HL-60/S4 treated with retinoic acid at 250 ng/mL for 4 days and 3 days (cell line): ENCODE results near the gene GAB2.

Experiments used
- in situ Hi-C: fragments of 300-500 bp; cut with MboI; formaldehyde crosslinking; loops from 2 replicates; pipeline ENCODE4 v1.7.0; 2022; ENCODE audit warnings: low sequenced_read_pairs

The GAB2 gene

DNA sequence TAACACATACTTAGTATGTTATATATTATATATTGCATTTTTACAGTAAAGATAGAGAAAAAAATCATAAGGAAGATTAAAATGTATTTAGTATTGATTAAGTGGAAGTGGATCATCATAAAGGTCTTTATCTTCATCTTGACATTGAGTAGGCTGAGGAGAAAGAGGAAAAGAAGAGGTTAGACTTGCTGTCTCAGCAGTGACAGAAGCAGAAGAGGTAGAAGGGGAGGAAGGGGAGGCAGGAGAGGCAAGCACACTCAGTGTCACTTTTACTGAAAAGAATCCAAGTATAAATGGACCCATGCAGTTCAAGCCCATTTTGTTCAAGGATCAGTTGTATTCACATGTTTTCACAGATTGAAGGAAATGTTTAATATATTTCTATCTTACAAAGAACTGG, 69.7 kb downstream of the GAB2 start:
- in situ Hi-C loops = no loop called here

DNA sequence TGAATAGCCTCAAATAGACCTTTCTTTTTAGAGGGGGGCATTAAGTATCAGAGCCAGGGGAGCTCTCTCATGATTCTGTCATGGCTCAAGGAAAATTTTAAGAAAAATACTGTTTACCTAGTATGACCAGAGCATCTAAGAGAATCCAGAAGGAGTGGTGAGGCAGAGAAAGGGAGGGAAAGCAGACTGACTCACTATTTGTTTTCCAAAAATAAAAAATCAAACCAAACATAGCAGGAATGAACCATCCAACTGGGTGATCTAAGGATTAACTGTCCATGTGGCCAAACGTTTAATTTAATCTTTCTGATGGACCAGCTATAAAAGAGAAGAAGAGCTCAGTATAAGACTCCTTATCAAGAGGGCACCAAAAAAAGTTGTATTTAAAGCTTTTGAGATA, 70.8 kb downstream of the GAB2 start:
- in situ Hi-C loops = no loop called here

DNA sequence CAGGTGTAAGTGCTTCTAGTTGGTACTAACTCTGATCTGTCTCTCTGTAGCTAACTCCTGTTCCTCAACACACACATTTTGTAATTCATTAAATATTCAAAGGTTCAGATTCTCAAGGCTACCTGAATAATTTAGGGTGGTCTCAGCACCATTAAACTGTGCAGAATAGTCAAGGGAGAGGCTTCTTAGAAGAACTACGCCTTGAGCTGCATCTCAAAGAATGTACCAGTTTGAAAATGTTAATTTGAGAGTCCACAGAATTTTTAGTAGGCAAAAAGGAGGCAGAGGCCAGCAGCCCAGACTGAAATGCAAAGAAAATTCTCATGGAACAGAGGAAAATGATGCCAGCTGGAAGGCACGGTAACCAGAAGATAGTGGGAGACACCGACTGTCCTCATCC, 72.2 kb downstream of the GAB2 start:
- in situ Hi-C loops = no loop called here

DNA sequence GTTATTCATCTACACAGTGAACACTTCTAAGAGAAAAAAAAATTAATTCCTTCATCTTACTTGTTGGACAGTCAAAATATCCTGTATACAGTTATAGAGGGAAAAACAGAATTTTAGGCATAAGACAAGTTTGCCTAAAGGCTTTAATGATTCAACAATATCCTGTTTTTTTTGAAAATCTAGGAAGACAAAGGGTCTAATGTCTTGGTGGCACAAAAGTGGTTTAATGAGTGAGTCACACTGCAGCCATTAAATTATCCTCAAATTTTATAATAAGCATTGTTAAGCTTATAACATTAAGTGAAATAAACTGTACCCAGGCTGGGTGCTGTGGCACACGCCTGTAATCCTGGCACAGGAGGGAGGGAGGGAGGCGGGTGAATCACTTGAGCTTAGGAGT, 72.9 kb downstream of the GAB2 start:
- in situ Hi-C loops = no loop called here

DNA sequence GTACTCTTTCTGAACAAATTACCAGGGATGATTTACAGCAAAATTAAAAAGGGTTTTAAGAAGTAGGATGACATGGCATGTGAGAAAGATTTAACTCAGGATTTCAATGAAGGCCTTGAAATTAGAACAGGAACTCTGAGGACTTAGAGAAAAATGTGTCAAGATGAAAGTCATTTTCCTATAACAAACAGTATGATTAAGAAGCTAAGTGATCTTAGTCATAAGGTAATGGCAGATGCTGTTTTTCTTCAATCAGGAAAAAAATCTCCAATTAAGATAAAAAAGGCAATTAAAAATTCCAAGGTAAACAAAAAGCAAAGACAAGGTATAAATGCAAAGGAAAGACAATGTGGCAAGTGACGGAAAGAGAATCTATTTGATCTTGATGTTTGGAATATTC, 73.5 kb downstream of the GAB2 start:
- in situ Hi-C loops = no loop called here

DNA sequence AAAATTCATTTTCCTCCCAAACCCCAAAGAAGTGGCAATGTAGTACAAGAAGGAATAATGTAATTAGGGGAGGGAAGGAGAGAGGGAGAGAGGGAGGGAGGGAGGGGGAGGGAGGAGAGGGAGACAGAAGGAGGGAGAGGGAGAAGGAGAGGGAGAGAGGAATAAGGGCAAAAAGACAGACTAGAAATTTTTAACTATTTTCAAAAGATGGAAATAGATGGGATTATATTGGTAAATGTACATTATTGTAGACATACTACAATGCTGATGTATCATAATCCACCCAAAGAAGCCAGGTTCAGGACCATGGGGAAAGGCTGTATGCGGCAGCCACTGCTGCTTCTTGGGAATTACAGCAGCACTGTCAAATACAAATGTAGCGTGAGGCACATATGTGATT, 74.3 kb downstream of the GAB2 start:
- in situ Hi-C loops = no loop called here

DNA sequence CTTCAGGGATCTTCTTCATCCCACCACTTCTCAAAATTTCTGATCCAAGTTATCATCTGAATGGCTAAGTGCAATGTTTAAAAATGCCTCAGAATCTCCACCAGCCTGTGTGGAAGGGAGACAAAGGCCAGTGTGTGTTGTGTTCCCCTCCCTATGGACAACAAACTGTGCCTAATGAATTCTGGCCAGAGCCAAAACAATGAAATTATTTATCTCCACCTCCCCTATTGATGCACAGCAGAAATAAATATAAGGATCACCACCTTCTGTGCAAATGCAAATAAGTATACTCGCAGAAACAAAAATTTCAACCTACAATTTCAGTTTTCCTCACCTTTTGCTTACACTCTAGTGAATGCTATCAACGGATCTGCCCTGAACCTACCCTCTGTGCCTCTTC, 75.8 kb downstream of the GAB2 start:
- in situ Hi-C loops = no loop called here

- in situ Hi-C loops = no loop called here
These were observed 77.1 kb downstream of the GAB2 start for GRCh38 chr11:78340530-78340929.

DNA sequence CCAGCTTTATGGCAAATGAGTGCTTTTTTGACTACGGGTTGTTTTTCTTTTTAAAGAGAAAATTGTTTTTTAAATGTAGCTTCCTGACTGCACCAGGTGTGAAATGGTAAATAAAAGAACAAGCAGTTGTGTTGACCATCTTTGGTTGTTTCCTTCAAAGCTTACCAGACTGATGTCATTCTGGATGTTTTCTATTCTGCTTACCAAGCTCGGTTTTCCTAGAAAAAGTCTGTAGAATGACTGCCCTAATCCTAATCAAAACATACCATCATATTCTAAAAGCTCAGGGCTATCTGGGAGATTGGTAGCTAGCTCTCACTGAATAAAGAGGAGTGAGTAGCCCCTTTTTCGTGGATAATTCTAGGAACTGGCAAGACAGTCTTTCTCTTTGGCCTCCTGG, 77.7 kb downstream of the GAB2 start:
- in situ Hi-C loops = no loop called here

DNA sequence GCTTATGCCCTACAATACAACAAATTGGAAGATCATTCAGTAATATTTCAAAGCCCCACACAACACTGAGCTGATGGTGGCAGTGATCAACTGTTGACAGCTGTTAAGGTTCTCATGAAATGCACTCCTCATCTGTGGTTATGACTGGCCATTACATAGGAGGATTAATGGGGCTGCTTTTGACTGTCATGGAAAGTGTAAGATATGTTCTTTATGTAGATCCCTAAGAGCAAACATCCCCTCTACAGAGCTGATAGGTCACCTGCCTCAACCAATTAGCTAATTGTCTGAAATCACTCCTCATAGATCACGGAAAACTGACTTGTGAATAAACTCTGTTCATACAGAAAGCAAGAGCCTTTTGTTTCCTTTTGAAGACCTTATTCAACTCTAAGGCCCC, 78.1 kb downstream of the GAB2 start:
- in situ Hi-C loops = no loop called here

DNA sequence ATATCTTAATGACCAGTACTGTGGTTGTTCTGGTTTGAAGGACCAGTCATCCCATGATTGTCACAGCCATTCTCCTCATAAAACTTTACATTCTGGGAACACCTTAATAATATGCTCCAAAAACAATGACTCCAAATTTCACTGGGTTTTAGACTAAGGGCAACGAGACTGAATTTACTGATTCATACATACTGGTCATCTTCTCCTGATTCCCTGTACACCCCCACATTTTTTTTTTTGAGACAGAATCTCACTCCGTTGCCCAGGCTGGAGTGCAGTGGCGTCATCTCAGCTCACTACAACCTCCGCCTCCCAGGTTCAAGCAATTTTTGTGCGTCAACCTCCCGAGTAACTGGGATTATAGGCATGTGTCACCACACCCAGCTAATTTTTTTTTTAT, 78.9 kb downstream of the GAB2 start:
- in situ Hi-C loops = no loop called here

DNA sequence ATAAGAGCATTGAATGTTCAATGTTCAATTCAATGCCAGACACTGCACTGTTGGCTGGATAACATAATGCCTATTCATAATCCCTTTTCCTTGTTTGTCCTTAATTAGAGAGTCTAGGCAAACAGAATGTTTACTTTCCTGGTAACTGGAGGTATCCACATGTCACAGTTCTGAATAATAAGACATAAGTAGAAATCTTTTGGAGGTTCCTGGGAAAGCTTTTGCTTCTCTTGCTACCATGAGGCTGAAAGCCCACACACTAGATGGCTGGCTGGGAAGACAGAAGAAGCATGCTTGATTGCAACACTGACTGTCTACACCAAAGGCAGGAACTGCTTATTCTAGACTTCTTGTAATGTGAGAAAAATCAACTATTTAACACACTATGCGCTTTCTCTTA, 79.5 kb downstream of the GAB2 start:
- in situ Hi-C loops = no loop called here

DNA sequence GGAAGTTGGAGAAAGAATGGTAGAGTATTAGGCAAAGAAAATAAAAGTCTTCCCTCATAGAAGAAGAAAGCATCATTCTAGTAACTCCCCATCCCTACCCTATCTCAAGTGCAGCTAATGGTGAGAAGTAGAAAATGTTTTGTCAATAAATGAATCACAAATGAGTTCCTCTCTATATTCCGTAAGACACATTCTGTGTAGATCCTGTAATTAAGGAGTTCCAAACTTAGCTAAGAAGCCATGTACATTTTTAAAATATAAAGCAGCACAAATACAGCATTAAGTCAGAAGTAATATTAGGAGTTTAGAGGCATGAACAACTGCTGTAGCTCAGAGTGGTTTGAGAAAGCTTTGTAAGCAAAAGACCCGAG, 80.1 kb downstream of the GAB2 start:
- in situ Hi-C loops = no loop called here

DNA sequence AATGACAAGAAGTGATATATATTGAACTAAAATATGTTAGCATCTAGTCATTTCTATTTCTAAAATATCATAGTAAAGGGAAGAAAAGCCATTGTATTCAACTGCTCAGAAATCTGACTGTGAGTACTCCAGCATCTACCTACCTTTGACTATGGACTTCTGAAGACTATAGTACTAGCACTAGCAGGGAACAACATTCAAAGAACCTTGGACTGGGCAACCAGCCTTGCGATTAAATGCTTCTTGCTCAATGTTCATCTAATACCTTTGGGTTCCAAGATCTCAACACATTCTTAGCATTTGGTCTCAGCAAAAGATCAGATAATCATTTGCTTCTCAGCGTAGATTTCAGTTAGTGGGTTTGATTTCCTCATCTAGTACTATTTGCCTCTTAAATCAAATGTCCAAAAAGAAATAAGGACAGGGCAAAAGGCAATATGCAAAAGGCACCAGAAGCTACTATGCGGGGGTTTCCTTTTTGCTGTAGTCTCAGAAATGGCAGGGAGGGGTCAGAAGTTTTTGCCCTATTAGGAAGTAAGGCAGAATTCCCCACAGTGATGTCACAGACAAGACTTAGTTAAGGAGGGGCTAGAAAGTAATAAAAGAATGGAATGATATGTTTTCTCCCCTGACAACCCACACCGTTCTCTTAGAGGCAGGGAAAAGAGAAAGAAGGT, 80.6 kb downstream of the GAB2 start:
- in situ Hi-C loops = no loop called here

- in situ Hi-C loops = no loop called here
These were observed 83.5 kb downstream of the GAB2 start for GRCh38 chr11:78334109-78334508.

DNA sequence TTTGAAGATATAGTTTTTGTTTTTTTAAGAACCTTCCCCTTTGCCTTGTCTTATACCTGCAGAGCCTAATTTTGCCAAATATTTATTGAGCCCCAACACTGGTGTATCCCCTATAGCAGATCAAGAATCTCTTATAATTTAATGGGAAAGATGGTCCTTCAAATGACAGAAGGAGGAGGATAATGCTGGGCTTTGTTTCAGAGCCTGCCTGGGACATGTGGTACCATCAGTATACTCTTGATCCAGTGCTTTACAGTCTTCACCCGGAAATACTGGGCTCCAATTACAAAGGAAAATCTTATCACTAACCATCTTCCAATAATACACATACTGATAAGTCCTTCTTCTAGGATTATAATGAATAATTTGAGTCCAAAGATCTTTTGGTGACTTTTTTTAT, 84.7 kb downstream of the GAB2 start:
- in situ Hi-C loops = no loop called here

DNA sequence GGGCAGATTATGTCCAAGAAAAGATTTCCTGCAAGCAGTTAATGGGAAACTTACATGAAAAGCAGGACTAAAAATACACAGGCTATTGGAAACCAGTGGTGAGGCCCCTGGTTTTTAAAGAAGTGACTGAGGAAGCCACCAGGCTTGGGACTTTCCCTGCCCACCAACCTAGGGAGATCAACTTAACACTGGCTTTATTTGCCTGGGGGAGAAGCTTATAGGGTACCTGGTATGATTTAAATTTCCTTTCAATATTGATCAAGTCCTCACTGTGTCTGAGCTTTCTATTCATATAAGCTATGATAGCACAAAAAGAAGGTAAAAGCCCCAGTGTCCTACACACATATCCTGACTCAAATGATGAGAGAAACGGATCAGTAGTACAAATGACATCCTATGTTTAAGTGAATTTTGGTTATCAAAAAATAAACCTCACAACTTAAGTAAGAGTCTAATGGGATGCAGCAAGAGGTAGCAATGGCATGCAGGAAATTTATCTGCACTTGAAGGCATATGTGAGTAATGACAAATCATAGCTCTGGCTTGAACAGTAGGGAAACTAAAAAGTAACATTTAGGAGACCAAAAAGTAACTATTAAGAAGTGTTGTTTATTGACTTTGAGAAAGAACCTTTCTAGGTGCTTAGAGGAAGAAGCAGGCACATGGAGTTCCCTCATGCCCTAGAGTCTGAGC, 85.3 kb downstream of the GAB2 start:
- in situ Hi-C loops = no loop called here

DNA sequence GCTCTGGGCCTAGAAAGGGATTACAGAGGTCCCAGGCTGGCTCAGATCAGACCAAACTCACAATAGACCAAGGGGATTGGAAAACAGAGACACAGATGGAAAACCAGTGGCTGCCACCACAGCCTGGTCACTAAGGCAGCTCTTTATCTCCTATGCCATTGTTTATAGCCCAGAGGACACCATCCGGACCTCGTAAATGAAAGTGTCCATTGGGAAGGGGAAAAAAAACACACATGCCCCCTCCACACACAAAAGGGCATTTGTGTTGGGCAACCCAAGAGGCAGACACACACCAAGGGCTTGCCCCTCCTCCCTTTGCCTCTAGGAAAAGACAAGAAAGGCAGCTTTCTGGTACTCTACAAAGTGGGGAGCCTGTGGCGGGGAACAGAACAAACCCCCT, 85.9 kb downstream of the GAB2 start:
- in situ Hi-C loops = no loop called here

- in situ Hi-C loops = no loop called here
These were observed 87.3 kb downstream of the GAB2 start for GRCh38 chr11:78330361-78330760.

DNA sequence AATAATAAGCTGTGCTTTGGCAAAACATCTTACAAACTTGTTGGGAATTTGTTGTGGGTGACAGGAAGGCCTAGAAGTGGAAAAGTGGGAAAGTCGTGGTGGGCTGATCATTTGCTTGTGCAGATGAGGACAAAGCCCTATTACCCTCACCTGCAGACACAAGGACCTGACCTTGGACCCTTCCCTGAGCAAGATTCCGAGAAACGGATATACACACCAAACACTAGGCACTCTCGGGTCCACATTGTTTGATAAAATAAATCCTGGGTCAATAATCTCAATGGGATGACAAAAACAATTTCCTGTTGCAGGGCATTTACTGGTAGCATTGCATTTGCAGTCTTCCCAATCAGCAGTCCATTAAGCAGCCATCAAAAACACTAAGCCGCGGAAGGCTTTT, 89.7 kb downstream of the GAB2 start:
- in situ Hi-C loops = no loop called here

- in situ Hi-C loops = no loop called here
These were observed 92.3 kb downstream of the GAB2 start for GRCh38 chr11:78325274-78325781.

- in situ Hi-C loops = no loop called here
These were observed 94.3 kb downstream of the GAB2 start for GRCh38 chr11:78323363-78323762.

- in situ Hi-C loops = no loop called here
These were observed 98.1 kb downstream of the GAB2 start for GRCh38 chr11:78319453-78319955.
